A673 (cell line): Measurements from ENCODE around the gene ABCF3.

Source experiments
- CTCF ChIP-seq: fragments of 300-800, 200-600 bp; sonication (generic); conservative IDR thresholded peaks from 2 replicates; pipeline ENCODE4 v1.5.1; 2017; ENCODE audit warnings: low read depth, mild to moderate bottlenecking, antibody characterized with exemption, low read length, moderate library complexity, mixed read lengths
- EZH2 ChIP-seq: fragments of 200-600 bp; sonication (generic); IDR thresholded peaks from 2 replicates; pipeline ENCODE4 v1.6.1; 2017; ENCODE audit warnings: borderline replicate concordance, low read depth, mild to moderate bottlenecking, mixed read lengths, antibody characterized with exemption, low read length; ENCODE audit not compliant: poor library complexity, severe bottlenecking

GRCh38 chr3:184140436-184140835 lies 45.6 kb upstream of the ABCF3 start:
- no peak for TF ChIP-seq CTCF
- TF ChIP-seq EZH2 = no peak
